H1 (cell line): ENCODE measurements around the gene PRPF40B. TPM values are rescaled to one million over a fixed set of nuclear protein-coding genes. Genes with fewer than 3 reads are reported as not detected.

Source experiments
- CTCF ChIA-PET: fragments of 300-600 bp; sonication (Branson Sonifier 250); formaldehyde crosslinking; loops from one replicate; lab custom pipeline; 2021; ENCODE audit not compliant: partially characterized antibody; lab: Charles Lee
- POLR2A ChIA-PET: fragments of 300-600 bp; sonication (Branson Sonifier 250); formaldehyde crosslinking; loops from one replicate; lab custom pipeline; 2021; ENCODE audit warnings: inconsistent platforms; ENCODE audit not compliant: partially characterized antibody; lab: Charles Lee
- DNase-seq, 2 experiments: peaks; one replicate each; pipeline versions ENCODE4 v3.0.0 to v3.0.0-alpha.2; 2010 to 2022; ENCODE audit warnings: low spot score in 2 of 2, low read depth in 1 of 2, mixed read lengths in 1 of 2
- FAIRE-seq: peaks from 2 replicates; lab custom pipeline; 2011; peaks lifted over from hg19 to GRCh38; lab: Jason Lieb, UNC
- H2AFZ ChIP-seq: 2 replicates; pipeline ENCODE4 v1.8.1; 2012; ENCODE audit warnings: low read length, inconsistent platforms
- H2AK5ac ChIP-seq: 2 replicates; pipeline ENCODE4 v1.6.1; 2013; ENCODE audit warnings: low read depth, low read length
- H2BK120ac ChIP-seq: replicated peaks from 2 replicates; pipeline ENCODE3; 2013; ENCODE audit warnings: low read depth, low read length, inconsistent platforms
- H2BK12ac ChIP-seq: 2 replicates; pipeline ENCODE4 v1.6.1; 2013; ENCODE audit warnings: low read depth, low read length
- H2BK15ac ChIP-seq: 2 replicates; pipeline ENCODE4 v1.6.1; 2013; ENCODE audit warnings: low read length
- H2BK20ac ChIP-seq: 2 replicates; pipeline ENCODE4 v1.6.1; 2013; ENCODE audit warnings: low read length
- H2BK5ac ChIP-seq: 2 replicates; pipeline ENCODE4 v1.6.1; 2013; ENCODE audit warnings: low read depth, low read length
- H3K14ac ChIP-seq: 2 replicates; pipeline ENCODE4 v1.6.1; 2013; ENCODE audit warnings: inconsistent platforms; ENCODE audit not compliant: insufficient read length
- H3K18ac ChIP-seq: 2 replicates; pipeline ENCODE4 v1.6.1; 2013; ENCODE audit warnings: low read length; ENCODE audit errors: extremely low read depth
- H3K23ac ChIP-seq: 2 replicates; pipeline ENCODE4 v1.6.1; 2013; ENCODE audit warnings: inconsistent platforms; ENCODE audit not compliant: insufficient read length
- H3K23me2 ChIP-seq: 2 replicates; pipeline ENCODE4 v1.6.1; 2013; ENCODE audit warnings: low read depth, low read length
- H3K27ac ChIP-seq: 2 replicates; pipeline ENCODE4 v1.6.1; 2011; ENCODE audit warnings: low read depth, low read length, inconsistent platforms
- H3K27me3 ChIP-seq, 4 experiments: replicated peaks in 1 of 4; 1 replicate in 1 of 4; 2 replicates in 3 of 4; pipeline versions ENCODE4 v1.6.1 to v1.8.1; 2011 to 2013; ENCODE audit warnings: low read length in 3 of 4, mild to moderate bottlenecking in 3 of 4, inconsistent platforms in 2 of 4, mixed read lengths in 2 of 4, moderate library complexity in 1 of 4; ENCODE audit not compliant: control insufficient read depth in 3 of 4, insufficient read depth in 3 of 4; ENCODE audit errors: extremely low read depth in 1 of 4
- H3K36me3 ChIP-seq, 4 experiments: 2 replicates each; pipeline versions ENCODE4 v1.6.1 to v1.8.1; 2011 to 2013; ENCODE audit warnings: mild to moderate bottlenecking in 4 of 4, low read length in 3 of 4, moderate library complexity in 2 of 4, control low read depth in 1 of 4, inconsistent platforms in 1 of 4; ENCODE audit not compliant: insufficient read depth in 4 of 4, control insufficient read depth in 2 of 4
- H3K4ac ChIP-seq: replicated peaks from 2 replicates; pipeline ENCODE3; 2013; ENCODE audit warnings: low read length, low read depth, mixed read lengths, inconsistent platforms; ENCODE audit not compliant: insufficient read length
- H3K4me1 ChIP-seq, 4 experiments: replicated peaks in 1 of 4; 1 replicate in 1 of 4; 2 replicates in 3 of 4; pipeline versions ENCODE4 v1.6.1 to v1.8.1; 2011 to 2013; ENCODE audit warnings: low read length in 3 of 4, inconsistent platforms in 2 of 4, mixed read lengths in 1 of 4; ENCODE audit not compliant: insufficient read depth in 4 of 4, control insufficient read depth in 3 of 4
- H3K4me2 ChIP-seq, 2 experiments: 2 replicates each; pipeline versions ENCODE4 v1.6.1 to v1.8.1; 2011 to 2013; ENCODE audit warnings: low read depth in 2 of 2, low read length in 2 of 2, control low read depth in 1 of 2, inconsistent platforms in 1 of 2, mild to moderate bottlenecking in 1 of 2; ENCODE audit not compliant: insufficient read depth in 1 of 2
- H3K4me3 ChIP-seq, 4 experiments: fragments of 200-600, 300-600 bp in 1 of 4; sonication (generic), shearing (Covaris generic), sonication (Bioruptor Twin) in 1 of 4; 2 replicates each; pipeline versions ENCODE4 v1.5.1 to v1.8.1; 2011 to 2016; ENCODE audit warnings: low read length in 4 of 4, low read depth in 3 of 4, control low read depth in 2 of 4, inconsistent platforms in 2 of 4, mild to moderate bottlenecking in 2 of 4, mixed read lengths in 1 of 4, moderate library complexity in 1 of 4; ENCODE audit not compliant: insufficient read depth in 2 of 4; ENCODE audit errors: extremely low read depth in 1 of 4
- H3K56ac ChIP-seq: replicated peaks from 2 replicates; pipeline ENCODE3; 2013; ENCODE audit warnings: low read depth, mild to moderate bottlenecking, mixed read lengths, low read length, inconsistent platforms; ENCODE audit not compliant: insufficient read length
- H3K79me1 ChIP-seq: 2 replicates; pipeline ENCODE4 v1.6.1; 2013; ENCODE audit warnings: low read depth, low read length, control low read depth
- H3K79me2 ChIP-seq, 2 experiments: 2 replicates each; pipeline versions ENCODE4 v1.6.1 to v1.8.1; 2012 to 2013; ENCODE audit warnings: low read length in 2 of 2, mild to moderate bottlenecking in 2 of 2, inconsistent platforms in 1 of 2; ENCODE audit not compliant: insufficient read depth in 2 of 2, control insufficient read depth in 1 of 2
- H3K9ac ChIP-seq, 4 experiments: replicated peaks in 1 of 4; 1 replicate in 1 of 4; 2 replicates in 3 of 4; pipeline versions ENCODE4 v1.6.1 to v1.8.1; 2011 to 2013; ENCODE audit warnings: low read depth in 3 of 4, low read length in 3 of 4, control low read depth in 2 of 4, mild to moderate bottlenecking in 2 of 4, moderate library complexity in 2 of 4, inconsistent platforms in 1 of 4; ENCODE audit errors: extremely low read depth in 1 of 4
- H3K9me3 ChIP-seq, 2 experiments: 2 replicates each; pipeline versions ENCODE4 v1.6.1 to v1.8.1; 2012 to 2013; ENCODE audit warnings: mild to moderate bottlenecking in 2 of 2, moderate library complexity in 2 of 2, control low read depth in 1 of 2, inconsistent platforms in 1 of 2, low read depth in 1 of 2, low read length in 1 of 2, mixed read lengths in 1 of 2; ENCODE audit not compliant: insufficient read depth in 2 of 2
- H4K20me1 ChIP-seq, 2 experiments: replicated peaks in 1 of 2; 2 replicates each; pipeline versions ENCODE3 to v1.8.1; 2011 to 2013; ENCODE audit warnings: inconsistent platforms in 2 of 2, low read length in 2 of 2, mild to moderate bottlenecking in 1 of 2; ENCODE audit not compliant: insufficient read depth in 2 of 2, control insufficient read depth in 1 of 2
- H4K5ac ChIP-seq: 2 replicates; pipeline ENCODE4 v1.6.1; 2013; ENCODE audit warnings: low read length, low read depth, mixed read lengths, inconsistent platforms; ENCODE audit not compliant: insufficient read length
- H4K8ac ChIP-seq: 2 replicates; pipeline ENCODE4 v1.8.0; 2013; ENCODE audit warnings: mild to moderate bottlenecking, moderate library complexity, low read length, inconsistent platforms; ENCODE audit not compliant: insufficient read depth; ENCODE audit errors: extremely low read depth
- H4K91ac ChIP-seq: replicated peaks from 2 replicates; pipeline ENCODE3; 2013; ENCODE audit warnings: low read length, mixed read lengths, inconsistent platforms; ENCODE audit not compliant: insufficient read length
- CHD1 ChIP-seq: IDR thresholded peaks from 2 replicates; pipeline ENCODE4 v1.6.1; 2012; ENCODE audit warnings: low read depth, low read length, improper control_type of control experiment
- EZH2 ChIP-seq: fragments of 200-600 bp; sonication (generic); IDR thresholded peaks from 2 replicates; pipeline ENCODE4 v1.7.1; 2012; ENCODE audit warnings: low read depth, mild to moderate bottlenecking, moderate library complexity, low read length, inconsistent platforms; ENCODE audit not compliant: severe bottlenecking
- HDAC2 ChIP-seq, 2 experiments: fragments of 300-600 bp in 1 of 2; sonication (generic) in 1 of 2; IDR thresholded peaks; 2 replicates each; pipeline ENCODE4 v1.6.1; 2011 to 2012; ENCODE audit warnings: low read depth in 2 of 2, low read length in 2 of 2, mild to moderate bottlenecking in 2 of 2, moderate library complexity in 2 of 2, borderline replicate concordance in 1 of 2, inconsistent platforms in 1 of 2
- RFX5 ChIP-seq: IDR thresholded peaks from 2 replicates; pipeline ENCODE4 v1.6.1; 2011; ENCODE audit warnings: low read depth, low read length, improper control_type of control experiment, borderline replicate concordance
- RNF2 ChIP-seq: fragments of 200-900, 300-1000 bp; sonication (generic); IDR thresholded peaks from 2 replicates; pipeline ENCODE4 v1.7.1; 2016; ENCODE audit warnings: borderline replicate concordance, low read depth, mild to moderate bottlenecking, antibody characterized with exemption, low read length; ENCODE audit not compliant: poor library complexity, severe bottlenecking; ENCODE audit errors: missing control alignments
- SIRT6 ChIP-seq: IDR thresholded peaks from one replicate; pipeline ENCODE4 v1.7.1; 2012; ENCODE audit warnings: low read length, inconsistent platforms
- SP2 ChIP-seq: IDR thresholded peaks from 2 replicates; pipeline ENCODE4 v1.6.1; 2012; ENCODE audit warnings: mild to moderate bottlenecking, low read length, inconsistent platforms
- TCF12 ChIP-seq: IDR thresholded peaks from 2 replicates; pipeline ENCODE4 v1.6.1; 2011; ENCODE audit warnings: low read depth, mild to moderate bottlenecking, low read length
- YY1 ChIP-seq: IDR thresholded peaks from 2 replicates; pipeline ENCODE4 v1.6.1; 2011; ENCODE audit warnings: low read depth, mild to moderate bottlenecking, low read length
- WGBS, 2 experiments: shearing (Covaris generic) in 1 of 2; methylation state at CpG; one replicate each; pipeline versions ENCODE4 v1.1.6 to v1.1.7; 2013 to 2015; ENCODE audit warnings: low lambda C conversion rate in 2 of 2, mixed read lengths in 2 of 2, inconsistent platforms in 1 of 2, low coverage in 1 of 2, missing lambda C conversion rate in 1 of 2; ENCODE audit not compliant: insufficient replicate concordance in 2 of 2, insufficient coverage in 1 of 2, insufficient read length in 1 of 2; ENCODE audit errors: extremely low coverage in 1 of 2, missing lambda C conversion rate in 1 of 2; 5-methylcytosine and 5-hydroxymethylcytosine counted together
- polyA plus RNA-seq, 7 experiments: library from polyadenylated mRNA; depleted of rRNA in 3 of 7; stranded (reverse) in 5 of 7; unstranded in 2 of 7; fragments of >200 nt in 5 of 7; fragments of 200-250 nt in 2 of 7; gene quantifications; 1 replicate in 5 of 7; 2 replicates in 1 of 7; 4 replicates in 1 of 7; pipeline versions ENCODE4 v1.2.1 to v1.2.3, GENCODE V29; 2011 to 2013; ENCODE audit warnings: missing spikeins in 2 of 7, mixed read lengths in 2 of 7
- total RNA-seq: library from RNA; stranded (reverse); fragmentation: NEBNext Ultra II Directional; extraction: Animal tissue kit (Norgen Biotek cat#: 25700); gene quantifications from 2 replicates; pipeline ENCODE4 v1.2.1, GENCODE V29; 2021
- TF ChIP-seq, protein P1 (sequence below): IDR thresholded peaks from 2 replicates; pipeline ENCODE4 v1.6.1; 2012; ENCODE audit warnings: low read length, inconsistent platforms

Gene PRPF40B
- total and polyA plus RNA-seq, 2 of the 8 experiments (the other 6 are each of a cell fraction or from before 2014, with no cell fraction given) = 14.4 to 24.4 TPM

DNA sequence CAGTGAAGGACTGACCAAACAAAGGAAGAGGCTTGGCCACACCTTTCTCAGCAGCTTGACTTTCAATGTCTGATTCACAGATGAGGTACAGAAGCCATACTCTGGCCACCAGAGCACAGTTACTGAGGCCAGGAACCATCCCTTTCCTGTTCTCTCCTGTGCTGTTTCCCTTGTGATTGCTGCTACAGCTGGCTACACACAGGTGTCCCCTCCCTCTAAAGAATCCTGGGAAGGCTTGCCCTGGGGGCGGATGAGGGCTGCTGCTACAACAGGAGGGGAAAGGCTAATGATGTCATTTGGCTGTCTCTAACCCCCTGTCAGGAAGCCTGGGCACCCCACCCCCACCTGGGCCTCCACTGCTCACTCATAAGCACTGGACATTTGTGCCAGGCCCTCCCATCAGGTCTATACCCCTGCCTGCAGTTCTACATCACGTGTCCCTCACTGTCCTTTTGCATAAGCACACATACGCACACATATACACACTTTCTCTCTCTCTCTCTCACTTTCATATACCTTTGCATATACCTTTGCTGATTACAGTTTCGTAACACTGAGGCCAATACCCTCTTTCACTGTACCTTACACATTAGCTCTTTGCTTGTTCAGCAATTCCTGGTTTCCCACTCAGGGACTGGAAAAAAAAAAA, 41.4 kb downstream of the PRPF40B start:
- Histone ChIP-seq H3K4me1 (peaks cover 3 to 6% (median 4%) of the 10 kb centered on the region in 4 experiments; a peak in 4 of 7 replicates), H3K9ac (no peak overlapping the region), H4K5ac (no peak overlapping the region), H3K79me1 (no peaks in the 10 kb centered on the region; the same call in 1 of the 2 replicates), H2BK15ac (no peak overlapping the region), H3K4me3 (no peak overlapping the region), H3K9me3 (no peaks in the 10 kb centered on the region), H4K20me1 (peaks cover 1% of the 10 kb centered on the region in 2 experiments), H2BK5ac (no peak overlapping the region; the same call in 1 of the 2 replicates), H3K27me3 (no peaks in the 10 kb centered on the region), H4K91ac (no peak overlapping the region), H3K56ac (no peak overlapping the region), H2BK12ac (peak overlapping the region; percentile 75; the same call in 1 of the 2 replicates), H3K4ac (no peak overlapping the region), H4K8ac (no peak overlapping the region), H3K4me2 (no peak overlapping the region), H3K23ac (no peak overlapping the region), H2BK120ac (no peak overlapping the region), H2AFZ (no peak overlapping the region), H3K14ac (no peak overlapping the region), H2BK20ac (no peak overlapping the region), H3K27ac (no peak overlapping the region), H3K18ac (no peak overlapping the region), H3K23me2 (no peaks in the 10 kb centered on the region), H3K79me2 (no peaks in the 10 kb centered on the region), H3K36me3 (peaks cover 0 to 10% (median 4%) of the 10 kb centered on the region in 4 experiments; a peak in 4 of 8 replicates), H2AK5ac (no peak overlapping the region; the same call in 1 of the 2 replicates)
- 88% methylated on average over 4 of the region's 4 CpGs; no CpG with 5 or more reads in 1 of the 2 experiments for WGBS, 2 experiments
- DNase-seq (no peak), FAIRE-seq (no peak)
- ChIA-PET POLR2A (interaction anchor here (0.6 to 4.3 kb wide), 13 partner anchors 8 to 109 kb away, joined by 3 to 36 read pairs (median 3); partner anchors contain the start of gene TMBIM6), CTCF (interaction anchor here (0.7 to 5.8 kb wide), 9 partner anchors 10 to 401 kb away, joined by 3 to 30 read pairs (median 5); no protein-coding TSS in a partner anchor)
- TF ChIP-seq CHD1 = no peak
- TF ChIP-seq RNF2 = no peak
- no peak for TF ChIP-seq RFX5
- no peak for TF ChIP-seq TCF12
- TF ChIP-seq, protein P1, sequence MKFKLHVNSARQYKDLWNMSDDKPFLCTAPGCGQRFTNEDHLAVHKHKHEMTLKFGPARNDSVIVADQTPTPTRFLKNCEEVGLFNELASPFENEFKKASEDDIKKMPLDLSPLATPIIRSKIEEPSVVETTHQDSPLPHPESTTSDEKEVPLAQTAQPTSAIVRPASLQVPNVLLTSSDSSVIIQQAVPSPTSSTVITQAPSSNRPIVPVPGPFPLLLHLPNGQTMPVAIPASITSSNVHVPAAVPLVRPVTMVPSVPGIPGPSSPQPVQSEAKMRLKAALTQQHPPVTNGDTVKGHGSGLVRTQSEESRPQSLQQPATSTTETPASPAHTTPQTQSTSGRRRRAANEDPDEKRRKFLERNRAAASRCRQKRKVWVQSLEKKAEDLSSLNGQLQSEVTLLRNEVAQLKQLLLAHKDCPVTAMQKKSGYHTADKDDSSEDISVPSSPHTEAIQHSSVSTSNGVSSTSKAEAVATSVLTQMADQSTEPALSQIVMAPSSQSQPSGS = no peak
- no peak for TF ChIP-seq YY1
- no peak for TF ChIP-seq SIRT6
- TF ChIP-seq EZH2 = no peak
- TF ChIP-seq SP2 = no peak
- TF ChIP-seq HDAC2 (IDR thresholded peaks at IDR 0.05; ENCODE audit: borderline replicate concordance in 1 of 2, low read depth in 2 of 2, low read length in 2 of 2) = no peak
